ENCODE results near the gene ACYP2.

DNA sequence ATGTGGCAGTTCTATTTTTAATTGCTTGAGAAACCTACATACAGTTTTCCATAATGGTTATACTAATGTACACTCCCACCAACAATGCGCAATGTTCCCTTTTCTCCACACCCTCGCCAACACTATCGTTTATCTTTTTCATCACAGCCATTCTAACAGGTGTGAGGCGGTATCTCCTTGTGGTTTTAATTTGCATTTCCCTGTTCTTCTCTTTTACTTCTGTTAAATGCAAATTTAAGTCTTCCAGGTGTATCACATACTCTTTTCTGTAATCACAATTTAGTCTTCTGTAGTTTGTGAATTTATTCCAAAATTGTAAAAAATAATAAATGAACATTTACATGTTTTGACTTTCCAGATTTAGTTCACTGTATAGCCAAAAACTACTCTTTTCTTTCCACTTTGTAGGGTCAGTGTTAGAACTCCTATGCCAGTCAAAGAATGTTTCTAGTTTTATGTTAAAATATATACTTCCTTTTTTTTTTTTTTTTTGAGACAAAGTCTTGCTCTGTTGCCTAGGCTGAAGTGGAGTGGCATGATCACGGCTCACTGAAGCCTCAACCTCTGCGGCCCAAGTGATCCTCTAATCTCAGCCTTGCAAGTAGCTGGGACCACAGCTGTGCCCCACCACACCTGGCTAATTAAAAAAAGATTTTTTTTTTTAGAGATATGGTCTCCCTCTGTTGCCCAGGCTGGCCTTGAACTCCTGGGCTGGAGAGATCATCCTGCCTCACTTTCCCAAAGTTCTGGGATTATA, 15.4 kb upstream of the ACYP2 start:
- TF ChIP-seq, protein P1, sequence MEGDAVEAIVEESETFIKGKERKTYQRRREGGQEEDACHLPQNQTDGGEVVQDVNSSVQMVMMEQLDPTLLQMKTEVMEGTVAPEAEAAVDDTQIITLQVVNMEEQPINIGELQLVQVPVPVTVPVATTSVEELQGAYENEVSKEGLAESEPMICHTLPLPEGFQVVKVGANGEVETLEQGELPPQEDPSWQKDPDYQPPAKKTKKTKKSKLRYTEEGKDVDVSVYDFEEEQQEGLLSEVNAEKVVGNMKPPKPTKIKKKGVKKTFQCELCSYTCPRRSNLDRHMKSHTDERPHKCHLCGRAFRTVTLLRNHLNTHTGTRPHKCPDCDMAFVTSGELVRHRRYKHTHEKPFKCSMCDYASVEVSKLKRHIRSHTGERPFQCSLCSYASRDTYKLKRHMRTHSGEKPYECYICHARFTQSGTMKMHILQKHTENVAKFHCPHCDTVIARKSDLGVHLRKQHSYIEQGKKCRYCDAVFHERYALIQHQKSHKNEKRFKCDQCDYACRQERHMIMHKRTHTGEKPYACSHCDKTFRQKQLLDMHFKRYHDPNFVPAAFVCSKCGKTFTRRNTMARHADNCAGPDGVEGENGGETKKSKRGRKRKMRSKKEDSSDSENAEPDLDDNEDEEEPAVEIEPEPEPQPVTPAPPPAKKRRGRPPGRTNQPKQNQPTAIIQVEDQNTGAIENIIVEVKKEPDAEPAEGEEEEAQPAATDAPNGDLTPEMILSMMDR (IDR thresholded peaks at IDR 0.05; ENCODE audit: low read depth, low read length), result no peak
- TF ChIP-seq POLR2A (IDR thresholded peaks at IDR 0.05; ENCODE audit: extremely low read depth, insufficient read length), result no peak

Measured in NB4 (cell line).